Osteocyte (in vitro differentiated cells): ENCODE results near the gene P4HA1. TPM values are rescaled to one million over a fixed set of nuclear protein-coding genes. Genes with fewer than 3 reads are reported as not detected.

Source experiments
- DNase-seq: peaks from one replicate; pipeline ENCODE4 v3.0.0; 2021; ENCODE audit warnings: mixed read lengths; ENCODE audit not compliant: unreplicated experiment; ENCODE audit errors: extremely low spot score
- H3K27ac Mint-ChIP-seq: one replicate; pipeline ENCODE4 v1.8.0; 2021; ENCODE audit warnings: mild to moderate bottlenecking, mixed read lengths; ENCODE audit not compliant: unreplicated experiment
- H3K27me3 Mint-ChIP-seq: one replicate; pipeline ENCODE4 v1.8.0; 2021; ENCODE audit warnings: mixed read lengths; ENCODE audit not compliant: unreplicated experiment
- H3K36me3 Mint-ChIP-seq: one replicate; pipeline ENCODE4 v1.8.0; 2021; ENCODE audit warnings: mixed read lengths; ENCODE audit not compliant: unreplicated experiment
- H3K4me1 Mint-ChIP-seq: one replicate; pipeline ENCODE4 v1.8.0; 2021; ENCODE audit warnings: mixed read lengths; ENCODE audit not compliant: unreplicated experiment
- H3K4me3 Mint-ChIP-seq: one replicate; pipeline ENCODE4 v1.8.0; 2021; ENCODE audit warnings: mild to moderate bottlenecking, moderate library complexity, mixed read lengths; ENCODE audit not compliant: unreplicated experiment
- H3K9me3 Mint-ChIP-seq: one replicate; pipeline ENCODE4 v1.8.0; 2021; ENCODE audit warnings: mixed read lengths; ENCODE audit not compliant: unreplicated experiment
- total RNA-seq: library from RNA; stranded (reverse); gene quantifications from 2 replicates; pipeline ENCODE4 v1.2.1, GENCODE V29; 2021
- TF ChIP-seq, protein P1 (sequence below): fragments of 200-600 bp; sonication (generic); IDR thresholded peaks from 2 replicates; pipeline ENCODE4 v1.5.0; 2021; ENCODE audit warnings: antibody characterized with exemption, mild to moderate bottlenecking, moderate library complexity

The P4HA1 gene
- total RNA-seq, 1 donor from 2014 or later = 101 TPM

- DNase-seq = no peak
- Mint-ChIP-seq H3K4me1 (peaks cover 2% of the 10 kb centered on the region), H3K27me3 (no peaks in the 10 kb centered on the region), H3K9me3 (no peaks in the 10 kb centered on the region), H3K4me3 (no peak overlapping the region), H3K36me3 (peaks cover 52% of the 10 kb centered on the region), H3K27ac (no peak overlapping the region)
- TF ChIP-seq, protein P1, sequence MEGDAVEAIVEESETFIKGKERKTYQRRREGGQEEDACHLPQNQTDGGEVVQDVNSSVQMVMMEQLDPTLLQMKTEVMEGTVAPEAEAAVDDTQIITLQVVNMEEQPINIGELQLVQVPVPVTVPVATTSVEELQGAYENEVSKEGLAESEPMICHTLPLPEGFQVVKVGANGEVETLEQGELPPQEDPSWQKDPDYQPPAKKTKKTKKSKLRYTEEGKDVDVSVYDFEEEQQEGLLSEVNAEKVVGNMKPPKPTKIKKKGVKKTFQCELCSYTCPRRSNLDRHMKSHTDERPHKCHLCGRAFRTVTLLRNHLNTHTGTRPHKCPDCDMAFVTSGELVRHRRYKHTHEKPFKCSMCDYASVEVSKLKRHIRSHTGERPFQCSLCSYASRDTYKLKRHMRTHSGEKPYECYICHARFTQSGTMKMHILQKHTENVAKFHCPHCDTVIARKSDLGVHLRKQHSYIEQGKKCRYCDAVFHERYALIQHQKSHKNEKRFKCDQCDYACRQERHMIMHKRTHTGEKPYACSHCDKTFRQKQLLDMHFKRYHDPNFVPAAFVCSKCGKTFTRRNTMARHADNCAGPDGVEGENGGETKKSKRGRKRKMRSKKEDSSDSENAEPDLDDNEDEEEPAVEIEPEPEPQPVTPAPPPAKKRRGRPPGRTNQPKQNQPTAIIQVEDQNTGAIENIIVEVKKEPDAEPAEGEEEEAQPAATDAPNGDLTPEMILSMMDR = no peak
Observed at GRCh38 chr10:73131913-73132686, 35.4 kb upstream of the P4HA1 start.

DNA sequence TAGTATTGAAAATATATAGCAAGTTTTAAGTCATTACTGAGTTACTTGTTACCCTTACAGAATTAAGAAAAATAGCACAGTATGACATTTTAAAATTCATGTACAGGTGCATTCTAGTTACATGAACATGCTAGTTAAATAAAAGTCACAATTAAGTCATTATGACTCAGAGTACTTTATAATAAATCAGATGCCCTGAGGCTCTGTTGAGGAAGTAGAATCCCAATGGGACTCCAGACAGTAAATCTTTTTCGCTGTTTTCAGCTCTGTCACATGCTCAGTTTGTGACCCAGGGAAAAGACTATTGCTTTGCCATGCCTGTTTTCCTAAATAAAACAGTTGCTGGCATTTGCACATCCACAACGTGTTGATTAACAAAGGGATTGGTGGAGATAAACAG lies 34.6 kb upstream of the P4HA1 start:
- Mint-ChIP-seq H3K27ac (no peak overlapping the region), H3K27me3 (no peaks in the 10 kb centered on the region), H3K36me3 (peaks cover 52% of the 10 kb centered on the region), H3K9me3 (no peaks in the 10 kb centered on the region), H3K4me1 (peaks cover 2% of the 10 kb centered on the region), H3K4me3 (no peak overlapping the region)
- no peak for DNase-seq
- TF ChIP-seq, protein P1 = no peak

GRCh38 chr10:73126343-73126742 lies 29.7 kb upstream of the P4HA1 start:
- Mint-ChIP-seq H3K4me3 (no peak overlapping the region), H3K27me3 (no peaks in the 10 kb centered on the region), H3K4me1 (no peaks in the 10 kb centered on the region), H3K36me3 (peaks cover 37% of the 10 kb centered on the region), H3K9me3 (no peaks in the 10 kb centered on the region), H3K27ac (no peak overlapping the region)
- DNase-seq = no peak
- TF ChIP-seq, protein P1 = no peak

DNA sequence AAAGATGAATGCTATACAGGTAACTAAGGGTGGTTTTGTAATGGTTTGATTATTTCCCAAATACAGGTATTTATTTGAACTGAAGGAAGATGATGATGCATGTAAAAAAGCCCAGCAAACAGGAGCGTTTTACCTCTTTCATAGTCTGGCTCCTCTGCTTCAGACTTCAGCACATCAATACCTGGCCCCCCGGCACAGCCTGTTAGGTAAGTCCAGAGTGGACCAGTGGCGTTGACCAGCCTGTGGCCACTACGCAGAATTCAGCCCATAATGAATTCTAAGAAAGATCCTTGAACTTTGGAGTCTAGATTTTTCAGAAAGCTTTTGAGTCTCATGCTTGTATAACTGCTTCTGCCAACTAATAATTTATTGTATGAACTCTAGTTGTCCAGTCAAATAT lies 23.3 kb upstream of the P4HA1 start:
- peaks cover 16% of the 10 kb centered on the region for H3K36me3 Mint-ChIP-seq
- H3K4me1 Mint-ChIP-seq = peaks cover 8% of the 10 kb centered on the region
- TF ChIP-seq, protein P1 = no peak
- no peak for DNase-seq
- H3K4me3 Mint-ChIP-seq = no peak overlapping the region
- H3K27ac Mint-ChIP-seq = no peak overlapping the region
- H3K27me3 Mint-ChIP-seq = no peaks in the 10 kb centered on the region
- no peaks in the 10 kb centered on the region for H3K9me3 Mint-ChIP-seq

- no peak overlapping the region for H3K27ac Mint-ChIP-seq
- no peak overlapping the region for H3K4me3 Mint-ChIP-seq
- no peaks in the 10 kb centered on the region for H3K27me3 Mint-ChIP-seq
- DNase-seq = no peak
- peaks cover 8% of the 10 kb centered on the region for H3K4me1 Mint-ChIP-seq
- peaks cover 14% of the 10 kb centered on the region for H3K36me3 Mint-ChIP-seq
- TF ChIP-seq, protein P1 = no peak
- no peaks in the 10 kb centered on the region for H3K9me3 Mint-ChIP-seq
Observed at GRCh38 chr10:73119457-73119856, 22.8 kb upstream of the P4HA1 start.
